ENCODE measurements around the gene BNC2.

The BNC2 gene

GRCh38 chr9:16519001-16519400 lies 351.5 kb downstream of the BNC2 start:
- TF ChIP-seq REST (IDR thresholded peaks at IDR 0.05; ENCODE audit: insufficient replicate concordance, low read depth) (no peak), POLR2AphosphoS5 (IDR thresholded peaks at IDR 0.05; ENCODE audit: low read depth) (no peak), SPI1 (IDR thresholded peaks at IDR 0.05; ENCODE audit: borderline replicate concordance, low read depth) (no peak), GABPA (IDR thresholded peaks at IDR 0.05; ENCODE audit: low read depth) (no peak), CTCF (IDR thresholded peaks at IDR 0.05; ENCODE audit: insufficient read depth, low read length) (no peak)
- no peak overlapping the region for H3K4me3 ChIP-seq (replicated peaks; ENCODE audit: insufficient read depth, low read length)
- DNase-seq (ENCODE audit: low read depth in 1 of 2, low spot score in 1 of 2): no peak
- H3K27me3 ChIP-seq (ENCODE audit: insufficient read depth, poor library complexity, severe bottlenecking): no peaks in the 10 kb centered on the region
- H3K27ac ChIP-seq (replicated peaks): no peak overlapping the region

- H3K27me3 ChIP-seq (ENCODE audit: insufficient read depth, poor library complexity, severe bottlenecking): no peaks in the 10 kb centered on the region
- H3K27ac ChIP-seq (replicated peaks): no peak overlapping the region
- H3K4me3 ChIP-seq (replicated peaks; ENCODE audit: insufficient read depth, low read length): no peak overlapping the region
- DNase-seq (ENCODE audit: low read depth in 1 of 2, low spot score in 1 of 2): no peak
- no peak for TF ChIP-seq POLR2AphosphoS5 (IDR thresholded peaks at IDR 0.05; ENCODE audit: low read depth)
- no peak for TF ChIP-seq CTCF (IDR thresholded peaks at IDR 0.05; ENCODE audit: insufficient read depth, low read length)
Observed at GRCh38 chr9:16516891-16517290, 353.6 kb downstream of the BNC2 start.

- Histone ChIP-seq H3K27me3 (ENCODE audit: insufficient read depth, poor library complexity, severe bottlenecking) (no peaks in the 10 kb centered on the region), H3K27ac (replicated peaks) (no peak overlapping the region), H3K4me3 (replicated peaks; ENCODE audit: insufficient read depth, low read length) (no peak overlapping the region)
- no peak for DNase-seq (ENCODE audit: low read depth in 1 of 2, low spot score in 1 of 2)
- TF ChIP-seq POLR2AphosphoS5 (IDR thresholded peaks at IDR 0.05; ENCODE audit: low read depth) (no peak), GABPA (IDR thresholded peaks at IDR 0.05; ENCODE audit: low read depth) (no peak), CTCF (IDR thresholded peaks at IDR 0.05; ENCODE audit: insufficient read depth, low read length) (no peak), SPI1 (IDR thresholded peaks at IDR 0.05; ENCODE audit: borderline replicate concordance, low read depth) (no peak), REST (IDR thresholded peaks at IDR 0.05; ENCODE audit: insufficient replicate concordance, low read depth) (no peak)
Observed at GRCh38 chr9:16515879-16516301, 354.6 kb downstream of the BNC2 start.

DNA sequence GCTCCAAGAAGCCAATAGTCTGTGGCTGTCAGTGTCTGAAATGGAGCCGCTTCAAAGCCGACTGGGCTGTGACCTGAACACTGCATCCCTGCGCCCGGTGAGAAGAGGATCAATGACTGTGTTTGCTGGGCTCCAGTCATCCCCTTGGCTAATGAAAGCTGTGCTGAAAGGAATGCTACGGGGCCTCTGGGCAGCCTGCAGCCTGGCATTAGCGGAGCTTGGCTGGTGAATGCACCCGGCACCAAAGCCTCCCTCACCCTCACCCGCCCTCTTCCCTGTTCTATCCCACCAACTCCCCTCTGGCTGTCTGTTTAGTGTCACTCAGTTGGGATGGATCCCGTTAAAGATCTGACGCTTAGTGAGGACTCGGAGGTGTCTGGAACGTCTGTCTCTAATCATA lies 355.3 kb downstream of the BNC2 start:
- TF ChIP-seq SPI1 (IDR thresholded peaks at IDR 0.05; ENCODE audit: borderline replicate concordance, low read depth) (no peak), GABPA (IDR thresholded peaks at IDR 0.05; ENCODE audit: low read depth) (no peak), POLR2AphosphoS5 (IDR thresholded peaks at IDR 0.05; ENCODE audit: low read depth) (no peak), REST (IDR thresholded peaks at IDR 0.05; ENCODE audit: insufficient replicate concordance, low read depth) (no peak), CTCF (IDR thresholded peaks at IDR 0.05; ENCODE audit: insufficient read depth, low read length) (no peak)
- H3K27me3 ChIP-seq (ENCODE audit: insufficient read depth, poor library complexity, severe bottlenecking): no peaks in the 10 kb centered on the region
- DNase-seq (ENCODE audit: low read depth in 1 of 2, low spot score in 1 of 2): no peak
- no peak overlapping the region for H3K27ac ChIP-seq (replicated peaks)
- no peak overlapping the region for H3K4me3 ChIP-seq (replicated peaks; ENCODE audit: insufficient read depth, low read length)
